Stomach smooth muscle (tissue), 2 donors: ENCODE data around the gene KCNT2.
"Not testable (repeated sequence)": the region's sequence is repeated elsewhere in the genome, so short reads cannot be mapped to it uniquely, and the experiment has no call there.

Experiments used
- H3K27ac ChIP-seq: one replicate; pipeline ENCODE4 v1.7.0; 2013; ENCODE audit warnings: mild to moderate bottlenecking, low read length, inconsistent platforms
- H3K27me3 ChIP-seq, 2 donors: one replicate each; pipeline ENCODE4 v1.7.0; 2013; ENCODE audit warnings: low read length in 2 of 2; ENCODE audit not compliant: insufficient read depth in 2 of 2, control insufficient read depth in 1 of 2
- H3K36me3 ChIP-seq, 2 donors: one replicate each; pipeline ENCODE4 v1.7.0; 2013; ENCODE audit warnings: low read length in 2 of 2; ENCODE audit not compliant: control insufficient read depth in 2 of 2, insufficient read depth in 2 of 2
- H3K4me1 ChIP-seq: one replicate; pipeline ENCODE4 v1.7.0; 2013; ENCODE audit warnings: low read length; ENCODE audit not compliant: control insufficient read depth, insufficient read depth
- H3K4me3 ChIP-seq, 2 donors: one replicate each; pipeline ENCODE4 v1.7.0; 2013; ENCODE audit warnings: low read length in 2 of 2
- H3K9ac ChIP-seq, 2 donors: one replicate each; pipeline ENCODE4 v1.7.0; 2013; ENCODE audit warnings: low read length in 2 of 2, mild to moderate bottlenecking in 1 of 2
- H3K9me3 ChIP-seq, 2 donors: one replicate each; pipeline ENCODE4 v1.7.0; 2013; ENCODE audit warnings: low read length in 2 of 2; ENCODE audit not compliant: control insufficient read depth in 2 of 2
- donor health status: healthy.
- donor health status: Pancreatic carcinoma.

Gene KCNT2

GRCh38 chr1:196546272-196547111, 61.7 kb downstream of the KCNT2 start:
- no peak overlapping the region for H3K27ac ChIP-seq
- no peak overlapping the region for H3K9ac ChIP-seq
- H3K9me3 ChIP-seq, result no peaks in the 10 kb centered on the region
- H3K4me1 ChIP-seq, result no peaks in the 10 kb centered on the region
- no peaks in the 10 kb centered on the region for H3K27me3 ChIP-seq
- H3K36me3 ChIP-seq, result no peaks in the 10 kb centered on the region
- no peak overlapping the region for H3K4me3 ChIP-seq

GRCh38 chr1:196545222-196545621, 63.0 kb downstream of the KCNT2 start:
- Histone ChIP-seq H3K9me3 (no peaks in the 10 kb centered on the region), H3K27ac (no peak overlapping the region), H3K9ac (no peak overlapping the region), H3K27me3 (no peaks in the 10 kb centered on the region), H3K4me3 (no peak overlapping the region), H3K36me3 (no peaks in the 10 kb centered on the region), H3K4me1 (no peaks in the 10 kb centered on the region)

- Histone ChIP-seq H3K4me1 (no peaks in the 10 kb centered on the region), H3K36me3 (no peaks in the 10 kb centered on the region), H3K4me3 (no peak overlapping the region), H3K27ac (no peak overlapping the region), H3K9me3 (no peaks in the 10 kb centered on the region), H3K27me3 (no peaks in the 10 kb centered on the region), H3K9ac (no peak overlapping the region)
Observed at GRCh38 chr1:196544617-196545016, 63.6 kb downstream of the KCNT2 start.

- no peaks in the 10 kb centered on the region for H3K4me1 ChIP-seq
- H3K27ac ChIP-seq, result no peak overlapping the region
- no peak overlapping the region for H3K4me3 ChIP-seq
- no peaks in the 10 kb centered on the region for H3K36me3 ChIP-seq
- no peaks in the 10 kb centered on the region for H3K9me3 ChIP-seq
- H3K9ac ChIP-seq, result no peak overlapping the region
- H3K27me3 ChIP-seq, result no peaks in the 10 kb centered on the region
Observed at GRCh38 chr1:196543833-196544232, 64.4 kb downstream of the KCNT2 start.

GRCh38 chr1:196538473-196538872, 69.8 kb downstream of the KCNT2 start:
- no peaks in the 10 kb centered on the region for H3K27me3 ChIP-seq
- no peak overlapping the region for H3K27ac ChIP-seq
- H3K9ac ChIP-seq, result no peak overlapping the region
- H3K9me3 ChIP-seq, result peaks cover 0 to 3% of the 10 kb centered on the region in 2 donors
- no peaks in the 10 kb centered on the region for H3K36me3 ChIP-seq
- H3K4me1 ChIP-seq, result no peaks in the 10 kb centered on the region
- H3K4me3 ChIP-seq, result no peak overlapping the region

- no peak overlapping the region for H3K9ac ChIP-seq
- no peaks in the 10 kb centered on the region for H3K36me3 ChIP-seq
Observed at GRCh38 chr1:196535727-196536126, 72.5 kb downstream of the KCNT2 start.

GRCh38 chr1:196531737-196532524, 76.3 kb downstream of the KCNT2 start:
- H3K9me3 ChIP-seq, result peaks cover 0 to 3% of the 10 kb centered on the region in 2 donors
- no peak overlapping the region for H3K4me3 ChIP-seq
- no peak overlapping the region for H3K9ac ChIP-seq
- no peaks in the 10 kb centered on the region for H3K27me3 ChIP-seq
- no peak overlapping the region for H3K27ac ChIP-seq
- no peaks in the 10 kb centered on the region for H3K36me3 ChIP-seq
- no peaks in the 10 kb centered on the region for H3K4me1 ChIP-seq

More at GRCh38 chr1:196535727-196536126, 72.5 kb downstream of the KCNT2 start:
- Histone ChIP-seq H3K4me1 (no peaks in the 10 kb centered on the region), H3K27me3 (no peaks in the 10 kb centered on the region), H3K4me3 (no peak overlapping the region), H3K9me3 (peaks cover 0 to 3% of the 10 kb centered on the region in 2 donors), H3K27ac (no peak overlapping the region)

- Histone ChIP-seq H3K4me1 (no peaks in the 10 kb centered on the region), H3K9me3 (no peaks in the 10 kb centered on the region), H3K9ac (no peak overlapping the region), H3K4me3 (no peak overlapping the region), H3K27me3 (no peaks in the 10 kb centered on the region), H3K36me3 (no peaks in the 10 kb centered on the region), H3K27ac (no peak overlapping the region)
Observed at GRCh38 chr1:196527919-196528318, 80.3 kb downstream of the KCNT2 start.

GRCh38 chr1:196522574-196523345, 85.5 kb downstream of the KCNT2 start:
- not testable (repeated sequence) for H3K27me3 ChIP-seq, H3K36me3 ChIP-seq

GRCh38 chr1:196517193-196517592, 91.0 kb downstream of the KCNT2 start:
- no peak overlapping the region for H3K27ac ChIP-seq
- no peaks in the 10 kb centered on the region for H3K4me1 ChIP-seq
- no peak overlapping the region for H3K9ac ChIP-seq

More at GRCh38 chr1:196522574-196523345, 85.5 kb downstream of the KCNT2 start:
- not testable (repeated sequence) for H3K4me1 ChIP-seq, H3K27ac ChIP-seq, H3K4me3 ChIP-seq, H3K9ac ChIP-seq, H3K9me3 ChIP-seq

More at GRCh38 chr1:196517193-196517592, 91.0 kb downstream of the KCNT2 start:
- H3K36me3 ChIP-seq, result no peaks in the 10 kb centered on the region
- no peak overlapping the region for H3K4me3 ChIP-seq
- H3K9me3 ChIP-seq, result peaks cover 0 to 3% of the 10 kb centered on the region in 2 donors
- H3K27me3 ChIP-seq, result no peaks in the 10 kb centered on the region
